HG02870 (cell line): Measurements from ENCODE around the gene P4HB.

ENCODE experiments used
- ATAC-seq: cut with Tn5 transposase; IDR thresholded peaks from one replicate; pipeline ENCODE4 v1.9.1; 2021; ENCODE audit warnings: mild to moderate bottlenecking, moderate library complexity; ENCODE audit not compliant: unreplicated experiment

The P4HB gene

DNA sequence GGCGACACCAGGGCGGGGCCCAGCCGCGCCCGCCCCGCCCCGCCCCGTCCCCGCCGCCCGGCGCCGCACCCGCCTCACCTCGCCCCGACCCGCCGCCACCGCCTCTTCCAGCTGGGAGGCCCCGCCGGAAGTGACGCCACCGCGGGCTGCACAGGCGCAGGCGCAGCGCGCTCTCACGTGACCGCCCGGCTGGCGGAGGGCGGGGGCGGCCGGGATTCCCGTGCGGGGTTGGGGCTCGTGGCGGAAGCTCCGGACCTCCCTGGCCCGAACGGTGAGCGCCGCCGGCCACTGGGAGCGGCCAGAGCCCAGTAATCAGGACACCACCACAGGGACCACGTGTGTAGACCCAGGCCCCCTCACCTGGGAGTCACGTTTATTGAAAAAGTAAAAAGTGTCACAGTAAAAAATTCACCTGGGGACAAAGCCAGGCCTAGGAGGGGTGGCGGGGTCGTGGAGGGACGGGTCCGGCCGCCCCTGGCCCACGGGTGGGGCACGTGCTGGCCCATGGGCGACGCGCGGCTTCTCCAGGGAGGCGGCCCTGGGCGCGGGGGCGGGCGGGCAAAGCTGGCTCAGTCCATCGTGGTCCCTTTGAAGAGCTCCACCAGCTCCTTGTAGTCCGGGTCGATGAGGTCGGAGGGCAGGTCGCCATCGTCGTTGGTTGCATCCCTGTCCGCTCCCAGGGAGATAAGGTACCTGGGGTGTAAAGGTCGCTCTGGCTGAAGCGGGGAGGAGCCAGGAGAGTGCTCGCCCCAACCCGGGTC, 27.0 kb downstream of the P4HB start, which contains the start of gene MCRIP1:
MCRIP1 (minus strand) TSS at position 132 of the 761 bp plus-strand sequence. CDS start 8,785 bp downstream, outside the sequence.
- ATAC-seq = peak; percentile 73

DNA sequence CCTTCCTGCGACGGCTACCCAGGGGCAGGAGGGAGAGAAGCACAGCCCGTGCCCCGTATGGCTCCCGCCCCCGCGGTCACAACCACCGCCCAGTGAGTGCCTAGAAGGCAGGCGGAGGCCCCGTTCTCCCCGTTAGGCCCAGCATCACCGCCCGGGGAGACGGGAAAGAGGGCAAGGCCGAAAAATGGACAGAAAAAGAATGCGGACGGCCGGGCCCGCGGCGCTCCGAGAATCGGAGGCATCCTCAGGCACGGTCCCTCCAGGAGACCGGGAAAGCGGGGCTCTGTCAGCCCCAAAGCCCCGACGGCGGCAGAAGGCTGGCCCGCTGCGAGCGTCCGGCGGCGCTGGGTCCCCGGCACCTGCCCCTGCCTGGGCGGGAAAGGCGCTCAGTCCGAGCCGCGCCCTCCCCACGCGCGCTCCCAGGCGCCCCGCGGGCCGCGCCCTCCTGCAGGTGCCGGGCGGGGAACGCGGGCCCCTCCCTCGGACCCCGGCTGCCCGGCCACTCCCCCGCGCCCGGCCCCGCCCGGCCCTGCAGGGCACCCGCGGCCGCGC, 27.7 kb downstream of the P4HB start:
- no peak for ATAC-seq

DNA sequence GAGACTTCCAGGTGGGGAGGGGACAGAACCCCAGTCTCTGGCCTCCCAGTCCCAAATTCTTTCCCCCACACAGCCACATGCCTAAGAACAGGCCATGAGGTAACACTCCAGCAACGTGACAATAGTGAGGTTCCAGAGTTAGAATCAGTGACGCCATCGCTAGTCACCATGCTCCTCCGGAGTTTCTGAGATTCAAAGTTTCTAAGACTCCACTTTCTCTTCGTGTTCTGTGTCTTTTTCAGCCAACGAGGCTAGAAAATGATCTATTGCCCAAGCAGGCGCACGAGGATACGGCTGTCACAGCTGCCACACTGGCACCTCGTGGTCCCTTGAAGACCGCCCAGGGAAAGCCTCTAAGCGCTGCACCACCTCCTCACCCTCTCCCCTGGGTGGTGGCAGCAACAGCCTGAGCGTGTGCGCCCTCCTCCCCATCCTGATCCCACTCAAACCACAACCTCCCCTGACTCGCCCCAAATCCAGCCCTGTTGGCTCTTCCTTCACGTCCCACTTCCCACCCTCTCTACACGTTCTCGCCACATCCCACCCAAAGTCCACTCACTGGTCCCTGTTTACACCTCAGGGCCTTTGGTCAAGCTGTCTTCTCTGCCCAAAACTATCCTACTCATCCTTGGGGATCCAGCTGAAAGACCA, 28.3 kb downstream of the P4HB start:
- peak; percentile 3 for ATAC-seq

DNA sequence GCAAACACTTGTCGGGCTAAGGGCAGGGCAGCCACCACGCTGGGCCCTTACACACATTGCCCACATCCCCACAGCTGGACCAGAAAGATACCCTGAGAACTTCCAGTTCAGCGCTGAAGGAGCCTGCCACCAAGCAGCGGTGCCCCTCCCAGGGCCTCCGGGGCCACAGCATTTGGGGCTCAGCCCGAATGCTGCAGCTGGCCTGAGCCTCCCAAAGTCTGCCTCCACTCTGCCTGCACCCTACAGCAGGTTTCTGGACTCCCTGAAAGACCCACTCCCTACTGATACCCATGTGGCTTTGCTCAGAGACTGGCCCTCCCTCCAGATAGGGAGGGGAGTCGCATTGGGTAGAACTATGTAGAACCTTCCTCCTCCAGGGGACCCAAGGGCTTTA, 28.8 kb downstream of the P4HB start:
- ATAC-seq = no peak

DNA sequence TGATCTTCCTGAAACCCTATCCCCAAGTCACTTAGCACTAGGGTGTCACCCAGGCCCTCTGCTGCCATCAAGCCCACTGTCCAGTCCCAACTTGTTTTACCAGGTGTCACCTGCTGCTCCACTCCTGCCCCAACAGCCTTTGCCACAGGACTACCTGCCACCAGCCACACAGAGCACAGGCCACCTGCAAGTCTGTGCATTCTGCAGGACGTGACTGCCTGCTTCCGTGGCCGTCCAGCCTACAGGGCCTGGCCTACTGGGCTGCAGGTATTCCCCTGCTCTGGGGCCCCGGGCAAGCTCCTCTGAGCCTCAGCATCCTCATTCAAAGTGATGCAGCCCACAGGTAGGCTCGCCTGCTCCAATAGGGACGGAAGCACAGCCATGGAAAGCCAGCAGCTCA, 30.5 kb downstream of the P4HB start:
- ATAC-seq = no peak

DNA sequence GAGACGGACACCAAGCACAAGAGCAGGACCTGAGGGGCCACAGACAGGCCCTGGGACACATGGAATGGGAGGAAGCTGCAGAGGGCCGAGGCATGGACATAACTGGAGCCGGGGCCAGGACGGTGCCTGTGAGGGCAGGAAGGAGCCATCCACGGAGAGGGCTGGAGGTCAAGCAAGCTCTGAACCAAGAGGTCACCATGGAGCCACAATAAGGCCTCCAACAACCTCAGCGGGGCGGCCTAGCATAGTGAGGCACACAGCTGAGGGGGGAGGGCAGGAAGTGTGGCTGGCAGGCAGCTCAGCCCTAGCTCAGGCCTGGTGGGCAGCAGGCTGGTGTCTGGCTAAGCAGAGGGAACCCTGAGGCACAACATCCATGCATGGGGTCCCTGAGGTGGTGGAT, 31.7 kb downstream of the P4HB start:
- no peak for ATAC-seq

DNA sequence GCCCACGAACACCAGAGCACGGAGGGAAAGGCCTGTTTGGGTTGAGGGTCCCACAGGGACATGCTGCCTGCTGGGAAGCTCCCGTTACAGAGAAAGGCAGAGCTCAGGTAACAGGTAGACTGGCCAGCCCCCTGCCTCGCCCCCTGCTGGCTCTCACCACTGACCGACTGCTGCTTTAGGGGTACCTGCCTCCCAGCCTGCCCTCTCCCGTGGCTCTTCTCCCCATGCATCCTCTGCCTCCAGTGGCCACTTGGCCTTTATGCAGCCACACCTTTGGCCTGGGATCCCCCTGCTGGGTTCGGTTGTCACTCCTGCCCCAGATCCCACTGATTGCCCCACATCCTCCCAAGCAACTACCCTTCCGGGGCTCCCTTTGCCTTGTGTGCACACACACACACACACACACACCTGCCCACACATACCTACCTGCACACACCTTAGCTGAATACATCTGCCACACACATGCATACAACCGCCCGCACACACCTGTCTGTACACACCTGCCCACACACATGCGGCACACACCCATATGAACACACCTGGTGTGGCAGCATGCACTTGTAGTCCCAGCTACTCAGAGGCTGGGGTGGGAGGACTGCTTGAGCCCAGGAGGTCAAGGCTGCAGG, 34.4 kb downstream of the P4HB start:
- no peak for ATAC-seq

DNA sequence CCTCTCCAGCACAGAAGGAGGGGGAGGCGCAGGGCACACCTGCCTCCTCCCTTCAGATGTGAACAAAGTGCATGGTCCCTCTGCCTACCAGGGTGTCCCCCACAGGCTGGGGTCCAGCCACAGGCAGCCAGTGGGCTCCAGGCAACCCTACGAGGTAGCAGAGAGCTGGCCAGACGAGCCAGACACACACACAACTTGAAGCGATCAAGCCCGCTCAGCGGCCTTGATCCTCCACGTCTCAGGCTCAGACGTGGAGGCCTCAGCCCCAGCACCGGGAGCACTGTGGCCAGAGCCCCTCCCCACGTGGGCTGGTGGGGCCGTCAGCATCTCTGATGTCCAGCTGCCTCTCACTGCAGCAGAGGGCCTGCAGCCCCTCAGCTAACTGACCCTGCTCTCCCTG, 35.7 kb downstream of the P4HB start:
- ATAC-seq = no peak

DNA sequence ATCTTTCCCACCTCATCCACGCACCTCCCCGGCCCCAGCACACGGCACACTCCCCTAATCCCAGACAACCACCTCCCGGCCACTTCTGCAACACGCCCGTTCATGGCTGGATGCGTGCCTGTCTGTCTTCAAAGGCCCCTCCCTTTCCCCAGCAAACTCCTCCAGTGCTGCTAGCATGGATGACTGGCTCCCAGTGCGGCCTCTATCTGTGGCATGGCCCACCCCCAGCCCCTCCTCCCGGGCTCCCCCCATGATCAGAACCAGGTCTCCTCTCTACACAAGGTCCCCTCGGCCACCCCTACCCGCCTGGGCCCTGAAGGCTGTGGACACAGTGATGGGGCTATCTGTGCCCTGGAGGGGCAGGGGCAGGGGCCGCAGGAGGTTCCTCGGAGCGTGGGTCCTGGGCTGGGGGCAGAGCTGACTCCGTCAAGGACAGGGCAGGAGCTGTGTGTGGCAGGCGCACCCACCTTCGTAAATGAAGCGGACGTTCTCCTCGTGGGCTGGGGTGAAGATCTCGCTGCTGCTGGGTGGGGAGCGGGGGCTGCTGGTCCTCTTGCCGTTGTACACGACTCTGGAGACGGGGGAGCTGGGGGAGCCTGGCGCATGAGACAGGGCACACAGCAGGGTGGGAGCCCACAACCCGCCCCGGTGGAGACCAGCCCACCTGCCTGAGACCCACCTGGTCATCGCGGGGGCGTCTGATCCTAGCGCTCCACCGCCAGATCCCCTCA, 36.4 kb downstream of the P4HB start:
- no peak for ATAC-seq

DNA sequence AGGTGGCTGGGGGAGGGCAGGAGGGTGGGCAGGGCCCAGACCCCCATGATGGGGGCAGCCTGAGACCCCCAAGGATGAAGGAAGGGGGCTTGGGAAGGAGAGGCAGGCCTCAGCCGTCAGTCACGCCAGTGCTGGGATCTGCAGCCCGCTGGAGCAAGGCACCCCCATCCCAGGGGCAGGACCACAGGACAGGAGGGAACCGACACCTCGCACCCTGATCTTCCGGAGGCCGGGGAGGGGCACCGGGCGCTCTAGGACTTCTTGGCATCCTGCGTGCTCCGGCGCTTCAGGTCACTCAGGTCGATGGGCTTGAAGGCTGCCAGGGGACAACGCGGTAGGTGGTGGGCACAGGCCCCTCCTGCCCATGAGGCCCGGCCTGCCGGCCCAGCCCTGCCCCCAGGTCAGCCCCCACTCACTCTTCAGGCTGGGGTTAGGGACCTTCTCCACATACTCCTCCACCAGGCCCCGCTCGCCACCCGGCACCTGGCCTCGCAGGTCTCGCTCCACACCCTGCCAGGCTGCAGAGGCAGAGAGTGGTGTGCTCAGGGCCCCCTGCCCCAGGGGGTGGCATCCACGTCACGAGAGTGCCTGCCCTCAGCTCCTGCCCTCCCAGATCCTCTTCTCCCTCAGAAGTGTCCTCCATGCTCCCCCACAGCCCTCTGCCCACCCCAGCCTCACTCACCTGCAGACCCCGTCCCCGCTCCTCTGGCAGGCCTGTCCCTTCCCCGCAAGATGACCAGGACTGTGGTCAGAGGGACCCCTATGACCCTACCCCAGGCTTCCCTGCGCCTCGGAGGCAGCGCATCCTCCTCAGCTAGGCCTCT, 37.1 kb downstream of the P4HB start:
- no peak for ATAC-seq

DNA sequence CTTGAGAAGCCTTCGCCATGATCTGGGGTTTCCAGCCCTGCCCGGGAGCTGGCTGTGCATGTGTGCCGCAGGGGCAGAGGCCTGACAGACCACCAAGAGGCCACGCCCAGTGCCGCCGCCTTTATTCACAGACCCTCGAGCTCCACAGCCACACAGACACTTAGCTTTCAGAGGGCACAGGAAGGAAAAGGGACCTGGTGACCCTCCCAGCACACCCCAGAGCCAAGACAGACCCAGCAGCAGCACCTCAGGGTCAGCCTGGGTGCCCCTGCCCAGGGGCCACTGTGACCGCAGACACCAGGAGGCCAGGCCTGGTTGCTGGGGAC, 38.1 kb downstream of the P4HB start:
- no peak for ATAC-seq

DNA sequence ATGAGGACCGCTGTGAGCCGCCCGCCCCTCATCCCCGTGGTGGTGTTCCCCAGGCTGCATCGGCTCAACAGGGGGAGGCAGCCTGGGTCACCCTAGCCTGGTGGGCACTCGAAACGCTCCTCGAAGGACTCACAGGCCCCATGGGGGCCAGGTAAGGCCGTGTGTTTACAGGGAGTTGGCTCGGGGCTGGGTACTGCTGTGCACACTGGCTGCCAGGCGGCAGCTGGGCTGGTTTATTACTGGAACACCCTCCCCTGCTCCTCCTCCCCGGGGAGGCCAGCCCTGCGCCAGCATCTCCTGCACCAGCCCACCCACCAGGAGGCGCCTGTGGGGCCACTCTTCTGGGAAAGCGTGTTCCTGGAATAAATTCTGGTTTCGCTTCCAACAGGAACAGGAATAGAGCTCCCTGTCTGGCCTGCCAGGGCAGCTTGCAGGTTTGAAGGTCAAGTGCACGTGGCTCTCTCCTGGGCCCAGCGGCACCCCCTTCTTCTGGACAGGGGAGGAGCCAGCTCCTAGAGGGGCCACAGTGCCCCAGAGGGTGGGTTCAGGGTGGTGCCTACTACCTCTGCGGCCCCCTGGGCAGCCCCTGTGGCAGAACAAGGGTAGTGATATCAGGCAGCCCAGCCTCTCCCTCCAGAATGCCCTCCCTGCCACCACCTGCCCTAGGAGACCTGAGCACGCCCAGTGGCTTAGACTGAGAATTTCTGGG, 38.6 kb downstream of the P4HB start:
- no peak for ATAC-seq

DNA sequence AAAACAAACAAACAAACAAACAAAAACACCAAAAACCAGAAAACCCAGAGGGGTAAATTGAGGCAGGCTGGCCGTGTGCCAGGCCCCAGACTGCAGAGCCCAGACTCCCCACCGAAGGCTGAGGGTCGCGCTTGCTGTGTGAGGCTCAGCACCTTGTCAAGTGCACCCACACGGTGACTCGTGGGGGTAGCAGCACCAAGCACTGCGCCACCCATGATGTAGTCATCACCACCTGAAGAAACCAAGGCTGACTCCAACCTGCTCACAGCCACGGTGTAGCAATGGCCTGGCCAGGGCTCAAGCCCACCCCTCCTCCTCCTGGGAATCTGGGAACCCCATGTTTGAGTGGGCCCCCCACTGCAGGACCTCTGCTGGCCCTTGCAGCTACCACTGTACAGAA, 39.2 kb downstream of the P4HB start:
- no peak for ATAC-seq

DNA sequence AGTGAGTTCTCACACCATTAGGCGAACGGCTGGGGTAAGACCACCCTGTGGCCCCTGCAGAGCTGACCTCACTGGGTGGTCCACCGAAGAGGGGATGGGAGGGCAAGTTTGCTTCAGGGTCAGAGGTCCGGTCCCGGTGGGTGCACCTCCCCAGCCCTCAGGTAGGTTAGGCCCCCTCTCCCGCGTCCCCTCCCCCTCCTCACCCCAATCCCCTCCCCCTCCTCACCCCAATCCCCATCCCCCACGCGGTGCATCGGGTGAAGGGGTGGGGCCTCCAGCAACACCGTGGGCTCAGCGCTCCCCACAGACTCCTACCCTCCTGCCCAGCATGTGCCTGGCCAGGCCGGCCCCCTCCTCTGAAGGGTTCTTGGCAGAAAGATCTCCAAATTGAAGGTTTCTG, 40.6 kb downstream of the P4HB start:
- no peak for ATAC-seq

DNA sequence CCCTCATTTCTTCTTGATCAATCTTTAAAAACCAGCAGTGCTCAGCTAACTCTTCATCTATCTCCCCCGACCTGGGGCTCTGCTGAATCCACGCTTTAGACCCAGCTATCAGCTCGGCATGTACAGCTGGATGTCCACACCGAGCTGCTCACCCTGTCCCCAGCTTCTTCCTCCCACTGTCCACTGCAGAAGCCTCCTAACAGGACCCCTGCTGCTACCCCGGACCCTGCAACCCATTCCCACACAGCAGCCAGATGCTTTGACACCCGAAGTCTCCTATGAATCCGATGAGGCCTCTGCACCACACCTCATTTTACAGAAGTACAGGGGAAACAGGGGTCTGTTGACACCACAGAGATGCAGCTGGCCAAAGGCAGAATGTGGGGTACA, 42.6 kb downstream of the P4HB start:
- no peak for ATAC-seq

DNA sequence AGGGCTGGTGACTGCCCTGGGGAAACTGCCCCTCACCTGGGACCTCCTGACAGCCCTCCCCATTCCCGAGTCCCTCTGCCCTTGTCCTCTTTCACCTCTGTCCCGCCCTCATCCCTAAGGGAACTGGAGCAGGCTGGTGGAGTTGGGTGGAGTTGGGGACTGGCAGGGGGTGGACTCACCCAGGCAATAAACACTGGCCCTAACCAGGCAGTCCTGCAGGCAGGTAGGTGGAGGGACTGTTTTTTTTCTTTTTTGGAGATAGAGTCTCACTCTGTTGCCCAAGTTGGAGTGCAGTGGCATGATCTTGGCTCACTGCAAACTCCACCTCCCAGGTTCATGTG, 44.7 kb downstream of the P4HB start:
- no peak for ATAC-seq

DNA sequence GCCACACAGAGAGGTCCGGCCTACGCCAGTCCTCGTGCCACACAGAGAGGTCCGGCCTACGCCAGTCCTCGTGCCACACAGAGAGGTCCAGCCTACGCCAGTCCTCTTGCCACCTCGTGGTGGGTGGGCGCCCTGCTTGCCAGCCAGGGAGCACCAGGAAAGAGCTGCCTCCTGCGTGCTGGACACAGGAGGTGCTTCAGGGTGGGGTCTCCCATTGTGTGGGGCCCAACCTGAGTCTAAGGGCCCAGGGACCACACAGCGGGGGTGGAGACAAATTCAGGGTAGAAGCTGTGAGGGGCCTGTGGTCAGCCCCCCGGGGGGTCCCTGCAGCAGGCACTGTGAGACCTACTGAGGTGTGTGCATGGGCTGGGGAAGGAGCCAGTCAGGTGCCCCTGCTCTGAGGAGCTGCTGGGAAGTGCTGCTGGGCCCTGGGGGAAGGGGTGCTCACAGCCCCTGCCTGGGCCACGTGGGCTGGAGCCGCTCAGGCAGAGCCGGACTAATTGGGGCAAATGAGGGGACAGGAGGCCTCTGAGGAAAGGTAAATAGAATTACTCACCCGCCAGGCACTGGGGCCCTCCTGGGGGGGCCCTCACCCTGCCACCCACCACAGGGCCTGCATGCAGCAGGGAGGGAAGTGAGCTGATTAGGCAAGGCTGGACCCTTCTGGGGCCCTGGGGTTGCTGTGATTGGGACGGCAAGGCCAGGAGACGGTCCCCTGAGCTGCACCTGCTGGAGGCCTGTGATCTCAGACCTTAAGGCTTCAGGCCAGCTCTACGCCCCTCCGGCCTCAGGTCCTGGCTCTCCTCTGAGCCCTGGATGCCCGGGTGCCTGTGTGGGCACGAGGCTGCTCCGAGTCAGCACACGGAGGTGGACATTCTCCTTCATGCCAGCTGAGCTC, 45.3 kb downstream of the P4HB start:
- no peak for ATAC-seq

DNA sequence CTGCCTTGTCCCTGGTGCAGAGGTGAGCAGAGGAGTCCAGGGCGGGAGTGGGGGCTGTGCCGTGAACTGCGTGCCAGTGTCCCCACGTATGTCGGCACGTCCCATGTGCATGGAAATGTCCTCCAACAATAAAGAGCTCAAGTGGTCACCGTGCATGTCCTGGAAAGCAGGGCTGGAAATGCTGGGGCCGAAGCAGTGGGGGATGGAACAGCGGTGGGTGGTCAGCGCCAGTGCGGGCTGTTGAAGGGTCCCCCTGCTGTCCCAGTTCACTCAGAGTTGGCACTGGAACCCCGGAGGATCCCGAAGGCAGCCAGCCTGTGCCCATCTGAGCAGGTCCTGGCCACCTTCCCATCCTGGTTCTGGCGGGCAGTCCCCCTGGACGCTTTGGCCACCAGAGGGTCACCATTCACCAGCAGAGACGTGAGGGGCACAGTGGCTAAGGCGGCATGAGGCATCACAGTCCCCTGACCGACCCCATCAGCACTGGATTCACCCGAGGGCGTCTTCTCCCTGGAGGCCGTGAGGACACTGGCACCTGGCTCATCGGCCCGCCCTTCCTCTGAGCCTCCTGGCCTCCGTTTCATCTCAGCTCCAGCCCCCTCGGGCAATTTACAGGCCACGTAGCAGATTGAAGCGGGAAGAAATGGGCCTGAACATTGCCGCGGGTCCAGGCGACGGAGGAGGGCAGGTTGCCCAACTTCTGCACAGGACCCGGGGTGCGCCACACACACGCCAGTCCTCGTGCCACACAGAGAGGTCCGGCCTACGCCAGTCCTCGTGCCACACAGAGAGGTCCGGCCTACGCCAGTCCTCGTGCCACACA, 46.3 kb downstream of the P4HB start:
- no peak for ATAC-seq
